ENCODE results near the gene DYNC2H1.

DYNC2H1 gene

DNA sequence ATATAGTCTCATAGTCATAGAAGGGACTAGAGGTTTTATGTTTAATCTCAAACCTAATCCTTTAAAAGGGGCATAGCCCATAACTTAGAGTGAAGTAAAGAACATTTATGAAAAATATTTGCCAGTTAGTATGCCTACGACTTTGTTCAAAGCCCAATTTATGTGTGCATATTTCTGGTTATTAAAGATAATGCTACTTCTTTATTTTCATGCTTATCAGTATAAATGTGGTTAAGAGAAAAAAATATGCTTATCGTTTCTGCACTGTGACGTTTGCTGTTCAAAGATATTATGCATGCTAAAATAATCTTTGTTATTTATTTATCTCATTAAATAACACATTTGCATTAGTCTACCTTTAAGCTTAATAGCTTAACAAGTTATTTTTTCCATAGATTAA is 343.9 kb downstream of the DYNC2H1 start:
- no peak for DNase-seq (ENCODE audit: low read depth in 3 of 3)

DNA sequence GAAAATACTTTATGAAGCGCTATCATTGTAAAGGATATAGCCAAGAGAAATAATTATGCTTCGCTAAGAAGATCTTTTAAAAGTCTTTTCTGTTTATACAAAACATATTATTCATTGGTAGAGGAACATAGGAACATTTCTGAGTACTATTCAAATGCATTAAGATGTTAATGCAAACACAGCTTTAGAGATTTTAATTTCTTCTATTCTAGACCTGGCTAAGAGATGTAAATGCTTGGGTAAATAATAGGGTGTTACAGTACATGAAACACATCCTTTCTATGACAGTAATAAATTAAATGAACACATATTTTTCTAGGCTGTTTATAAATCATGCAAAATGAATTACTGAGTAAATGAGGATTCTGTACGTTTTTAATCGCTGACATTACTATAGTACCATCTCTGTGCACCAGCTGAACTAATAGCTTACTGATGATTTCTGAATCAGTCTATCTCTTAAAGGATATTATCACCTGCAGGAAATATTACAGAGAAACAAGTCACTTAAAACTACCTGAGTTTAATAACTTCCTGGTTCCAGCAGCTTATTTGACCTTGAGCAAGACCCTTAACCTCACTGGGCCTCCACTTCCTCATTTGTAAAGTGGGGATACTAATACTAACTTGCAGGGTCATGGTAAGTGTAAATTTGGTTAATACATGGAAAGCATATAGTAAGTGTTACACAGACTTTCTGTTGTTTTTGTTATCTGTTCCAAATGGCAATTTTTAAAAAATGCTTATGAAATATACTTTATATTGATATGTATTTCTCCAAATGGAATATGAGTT is 344.9 kb downstream of the DYNC2H1 start:
- no peak for DNase-seq (ENCODE audit: low read depth in 3 of 3)

DNA sequence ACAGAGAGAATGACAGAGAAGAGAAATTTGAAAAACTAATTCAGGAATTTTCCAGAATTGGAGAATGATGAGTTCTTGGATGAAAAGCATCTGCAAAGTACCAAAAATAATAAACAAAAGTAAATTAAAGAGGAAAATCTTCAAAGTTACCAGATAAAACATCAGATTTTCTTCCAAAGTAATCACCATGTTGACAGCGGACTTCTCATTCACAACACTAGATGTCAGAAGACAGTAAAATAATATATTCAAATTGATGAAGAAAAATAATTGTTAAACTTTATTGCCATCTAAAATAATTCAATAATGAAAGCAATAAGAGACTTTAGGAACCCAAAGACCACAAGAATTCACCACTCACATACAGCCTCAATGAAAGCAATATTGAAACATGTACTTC is 355.2 kb downstream of the DYNC2H1 start:
- no peak for DNase-seq (ENCODE audit: low read depth in 3 of 3)

DNA sequence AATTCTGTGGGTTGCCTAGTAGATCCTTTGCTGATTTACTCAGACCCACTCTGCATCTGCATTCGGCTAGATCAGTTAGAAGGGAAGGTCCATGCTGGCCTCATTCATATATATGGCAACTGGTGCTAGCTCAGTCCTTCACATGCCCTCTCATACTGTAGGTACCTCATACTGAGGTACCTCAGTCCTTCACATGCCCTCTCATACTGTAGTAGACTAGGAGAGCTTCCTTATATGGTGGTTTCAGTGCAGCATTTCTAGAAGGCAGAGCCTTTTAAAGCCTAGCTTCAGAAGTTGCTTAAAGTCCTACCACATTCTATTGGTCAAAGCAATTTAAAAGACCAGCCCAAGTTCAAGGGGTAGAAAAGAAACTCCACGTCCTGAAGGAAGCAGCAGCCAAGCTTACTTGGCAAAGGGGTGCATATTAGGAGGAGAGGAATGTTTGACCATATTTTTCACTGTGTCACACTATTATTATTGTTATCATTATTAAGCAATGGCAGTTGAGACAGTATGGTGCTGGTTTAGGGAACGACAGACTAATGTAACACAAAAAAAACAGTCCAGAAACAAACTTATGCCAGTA is 356.4 kb downstream of the DYNC2H1 start:
- DNase-seq (ENCODE audit: low read depth in 3 of 3): no peak

DNA sequence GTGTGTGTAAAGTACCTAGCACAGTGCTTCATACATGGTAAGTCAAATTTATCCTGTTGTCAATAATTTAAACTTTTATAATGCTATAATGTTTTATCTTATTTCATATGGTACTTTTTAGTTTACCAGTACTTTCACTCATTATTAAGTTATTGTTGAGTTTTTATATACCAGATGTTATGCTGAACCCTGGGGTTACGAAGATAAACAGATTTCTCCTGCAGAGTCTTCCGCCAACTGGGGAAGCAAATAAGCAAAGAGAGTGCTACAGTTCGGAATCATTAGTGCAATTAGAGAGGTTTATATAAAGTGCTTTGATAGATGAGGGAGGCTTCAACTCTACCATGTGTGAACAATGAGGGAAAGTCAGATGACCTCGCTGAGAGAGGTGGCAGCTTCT is 362.3 kb downstream of the DYNC2H1 start:
- DNase-seq (ENCODE audit: low read depth in 3 of 3): no peak

DNA sequence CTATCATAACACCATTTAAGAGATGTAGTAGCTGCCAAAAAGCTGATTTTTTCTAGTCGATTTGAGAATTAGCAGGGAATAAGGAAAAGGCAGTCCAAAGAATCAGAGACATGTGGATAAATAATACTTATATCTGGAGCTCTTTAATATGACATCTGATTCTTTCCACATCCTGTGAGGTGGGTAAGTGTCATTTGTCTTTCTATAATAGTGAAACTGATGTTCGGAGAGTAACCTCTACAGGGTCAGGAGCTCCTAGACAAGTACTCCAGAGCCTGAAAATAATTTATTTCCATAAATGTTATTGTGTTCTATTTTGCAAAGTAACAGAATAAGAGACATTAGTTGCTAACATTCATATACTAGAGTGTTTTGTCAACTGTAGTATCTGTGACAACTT is 367.6 kb downstream of the DYNC2H1 start:
- DNase-seq (ENCODE audit: low read depth in 3 of 3): no peak

DNA sequence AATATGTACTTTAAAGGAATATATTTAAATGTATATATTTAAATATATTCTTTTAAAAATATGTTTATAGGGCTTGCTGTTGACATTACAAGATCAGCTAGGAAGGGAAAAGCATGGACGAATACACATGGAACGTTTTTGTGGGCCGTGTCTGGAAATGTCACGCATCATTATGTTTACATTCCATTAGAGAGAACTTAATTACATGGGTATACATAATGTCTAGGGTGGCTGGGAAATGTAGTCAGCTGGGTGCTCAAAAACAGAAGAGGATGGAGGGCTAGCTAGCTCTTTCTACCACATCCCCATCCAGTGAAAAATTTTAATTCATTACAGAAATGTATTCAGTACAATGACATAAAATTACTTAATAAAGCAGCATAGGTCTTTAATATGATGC is 371.2 kb downstream of the DYNC2H1 start:
- no peak for DNase-seq (ENCODE audit: low read depth in 3 of 3)

DNA sequence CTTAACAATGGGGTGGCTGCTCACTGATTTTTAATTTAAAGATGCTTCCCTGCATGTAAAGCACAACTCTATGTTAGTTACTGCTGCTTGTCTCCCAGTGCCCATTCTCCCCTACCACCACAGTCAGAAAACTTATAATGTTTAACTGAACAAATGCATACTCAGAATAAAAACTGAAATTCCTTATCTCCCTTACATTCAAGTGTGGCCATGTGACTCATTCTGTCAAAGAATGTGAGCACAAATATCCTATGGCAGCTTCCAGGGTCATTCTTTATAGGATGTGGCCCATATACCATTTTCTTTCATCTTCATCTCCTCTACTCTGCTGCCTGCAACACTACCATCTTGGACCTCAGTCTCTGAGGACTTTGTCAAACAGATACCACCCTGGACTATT is 374.8 kb downstream of the DYNC2H1 start:
- no peak for DNase-seq (ENCODE audit: low read depth in 3 of 3)

DNA sequence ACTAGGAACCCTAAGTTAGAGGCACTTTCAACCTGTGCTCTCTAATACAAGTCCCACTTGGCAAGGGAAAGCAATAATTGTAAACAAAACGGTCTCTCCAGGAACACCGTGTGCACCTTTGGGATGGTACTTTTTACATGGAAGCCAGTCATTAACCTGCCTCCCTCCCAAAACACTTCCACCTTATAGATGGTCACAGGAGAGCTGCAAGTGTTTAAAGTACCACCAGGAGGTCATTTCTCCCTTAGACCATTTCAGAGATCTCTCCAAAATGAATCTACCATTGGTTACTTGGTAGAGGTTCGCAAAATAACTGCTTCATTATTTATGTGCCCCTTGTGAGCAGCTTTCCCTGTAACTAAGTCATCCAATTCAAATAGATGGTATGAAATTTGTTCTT is 375.3 kb downstream of the DYNC2H1 start:
- no peak for DNase-seq (ENCODE audit: low read depth in 3 of 3)

DNA sequence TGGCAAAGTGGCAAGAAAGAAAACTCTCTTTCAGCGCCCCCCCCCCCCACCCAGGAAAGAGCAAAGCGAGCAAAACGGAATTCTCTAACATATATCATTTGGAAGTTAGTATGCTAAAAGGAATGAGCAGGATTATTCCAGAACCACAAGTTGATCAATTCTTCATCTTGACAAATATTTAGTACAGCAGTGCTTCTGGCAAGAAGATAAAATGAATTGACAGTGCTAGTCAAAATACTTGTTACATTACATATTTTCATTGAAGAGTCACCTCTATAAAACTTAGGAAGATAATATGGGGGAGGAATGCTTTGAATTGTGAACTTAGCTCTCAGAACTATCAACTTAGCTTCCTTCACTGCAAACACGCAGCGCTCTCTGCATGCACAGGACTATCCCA is 377.4 kb downstream of the DYNC2H1 start:
- DNase-seq (ENCODE audit: low read depth in 3 of 3): no peak

DNA sequence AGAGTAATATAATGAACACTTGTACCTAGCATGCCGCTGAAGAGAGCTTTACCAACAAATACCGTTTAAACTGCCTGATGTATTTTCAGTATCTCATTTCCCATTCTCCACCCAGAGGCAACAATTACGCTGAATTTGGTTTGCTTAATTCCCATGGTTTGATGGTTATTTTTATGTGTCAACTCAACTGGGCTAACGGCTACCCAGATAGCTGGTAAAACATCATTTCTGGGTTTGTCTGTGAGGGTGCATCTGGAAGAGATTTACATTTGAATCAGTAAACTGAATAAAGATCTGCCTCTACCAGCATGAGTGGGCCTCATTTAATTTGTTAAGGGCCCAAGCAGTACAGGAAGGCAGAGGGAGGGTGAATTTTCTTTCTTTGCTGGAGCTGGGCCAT is 377.9 kb downstream of the DYNC2H1 start:
- DNase-seq (ENCODE audit: low read depth in 3 of 3): no peak

DNA sequence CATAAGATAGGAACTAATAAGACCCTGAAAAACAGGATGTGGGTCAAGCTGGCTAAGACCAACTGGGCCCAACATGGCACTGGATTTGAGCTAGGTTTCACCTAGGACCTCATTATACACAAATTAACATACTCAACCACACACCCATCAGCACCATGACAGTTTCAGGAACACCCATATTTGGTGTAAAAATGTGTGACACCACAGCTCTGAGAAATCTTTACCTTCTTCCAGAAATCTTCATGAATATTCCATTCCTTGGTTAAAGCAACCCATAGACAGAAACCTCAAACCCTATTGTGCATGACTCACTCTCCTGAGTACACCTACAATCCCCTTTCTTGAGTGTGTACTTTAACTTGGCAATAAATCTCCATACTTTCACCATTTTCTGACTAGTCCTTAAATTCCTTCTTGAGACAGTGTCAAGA is 378.8 kb downstream of the DYNC2H1 start:
- DNase-seq (ENCODE audit: low read depth in 3 of 3): no peak

DNA sequence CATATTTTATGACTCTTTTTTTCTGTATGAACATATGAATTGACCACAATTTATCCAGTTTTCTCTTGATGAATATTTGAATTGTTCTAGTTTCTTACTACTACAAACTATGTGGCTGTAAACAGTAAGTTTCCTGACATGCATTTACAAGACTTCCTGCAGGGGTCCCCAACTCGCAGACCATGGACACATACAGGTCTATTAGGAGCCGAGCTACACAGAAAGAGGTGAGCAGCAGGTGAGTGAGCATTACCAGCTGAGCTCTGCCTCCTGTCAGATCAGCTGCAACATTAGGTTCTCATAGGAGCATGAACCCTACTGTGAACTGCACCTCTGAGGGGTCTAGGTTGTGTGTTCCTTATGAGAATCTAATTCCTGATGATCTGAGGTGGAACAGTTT is 379.4 kb downstream of the DYNC2H1 start:
- no peak for DNase-seq (ENCODE audit: low read depth in 3 of 3)

DNA sequence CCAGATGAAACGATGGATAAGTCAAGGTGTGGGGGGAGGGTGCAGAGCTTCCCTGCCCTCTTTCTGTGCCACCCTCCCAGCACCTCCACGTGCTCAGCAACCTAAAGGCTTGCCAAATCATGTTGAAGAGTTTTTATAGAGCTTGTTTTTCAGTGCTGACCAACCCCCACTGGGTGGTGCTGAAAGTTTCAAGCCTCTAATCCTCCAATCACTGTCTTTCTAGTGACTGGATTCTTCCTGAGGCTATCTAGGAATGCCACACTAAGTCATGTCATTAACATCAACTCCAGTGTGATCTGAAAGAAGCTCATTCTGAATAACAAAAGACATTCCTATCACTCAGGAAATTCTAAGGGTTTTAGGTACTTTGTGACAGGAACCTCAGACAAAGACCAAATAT is 382.6 kb downstream of the DYNC2H1 start:
- no peak for DNase-seq (ENCODE audit: low read depth in 3 of 3)

DNA sequence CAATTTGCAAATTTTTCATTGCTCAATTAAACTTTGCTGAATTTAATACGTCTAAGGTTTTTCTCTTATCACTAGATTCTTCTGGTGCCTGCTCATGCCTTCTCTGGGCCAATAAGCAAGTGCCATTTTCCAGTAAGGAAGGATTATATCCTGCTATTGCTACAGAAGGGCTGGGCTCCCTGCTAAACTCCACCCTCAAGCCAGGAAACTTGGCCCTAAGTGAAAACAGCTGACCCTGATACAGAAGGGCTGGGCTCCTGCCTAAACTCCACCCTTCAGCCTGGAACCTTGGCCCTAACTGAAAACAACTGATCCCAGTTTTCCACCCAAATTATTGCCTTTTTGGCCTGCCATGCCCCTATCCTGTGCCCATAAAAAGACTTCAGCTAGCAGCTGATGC is 385.3 kb downstream of the DYNC2H1 start:
- no peak for DNase-seq (ENCODE audit: low read depth in 3 of 3)

DNA sequence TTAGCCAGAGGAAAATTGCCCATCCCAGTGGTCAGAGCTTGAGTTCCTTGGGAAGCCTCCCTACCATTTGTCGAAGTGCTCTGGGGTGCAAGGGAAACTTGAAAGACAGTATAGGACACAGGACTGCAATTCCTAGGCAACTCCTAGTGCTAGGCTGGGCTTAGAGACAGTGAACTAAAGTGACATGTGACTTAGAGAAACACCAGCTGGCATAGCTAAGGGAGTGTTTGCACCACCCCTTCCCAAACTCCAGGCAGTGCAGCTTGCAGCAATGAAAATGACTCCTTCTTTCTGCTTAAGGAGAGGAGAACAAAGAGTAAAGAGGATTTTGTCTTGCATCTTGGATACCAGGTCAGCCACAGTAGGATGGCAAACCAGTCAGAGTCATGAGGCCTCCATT is 388.0 kb downstream of the DYNC2H1 start:
- no peak for DNase-seq (ENCODE audit: low read depth in 3 of 3)

DNA sequence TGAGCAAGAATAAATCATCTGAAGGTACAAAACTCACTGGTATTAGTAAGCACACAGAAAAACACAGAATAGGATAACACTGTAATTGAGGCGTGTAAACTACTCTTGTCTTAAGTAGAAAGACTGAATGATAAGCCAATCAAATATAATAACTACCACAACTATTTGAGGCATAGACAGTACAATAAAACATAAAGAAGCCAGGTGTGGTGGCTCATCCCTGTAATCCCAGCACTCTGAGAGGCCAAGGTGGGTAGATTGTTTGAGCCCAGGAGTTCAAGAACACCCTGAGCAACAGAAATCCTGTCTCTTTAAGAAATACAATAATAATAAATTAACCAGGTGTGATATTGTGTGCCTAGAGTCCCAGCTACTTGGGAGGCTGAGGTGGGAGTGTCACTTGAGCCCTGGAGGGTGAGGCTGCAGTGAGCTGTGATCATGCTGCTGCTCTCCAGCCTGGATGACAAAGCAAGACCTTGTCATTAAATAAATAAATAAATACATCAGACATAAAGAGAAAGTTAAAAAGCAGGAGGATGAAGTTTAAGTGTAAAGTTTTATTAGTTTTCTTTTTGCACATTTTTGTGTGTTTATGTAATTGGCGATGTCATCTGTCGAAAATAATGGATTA is 390.6 kb downstream of the DYNC2H1 start:
- DNase-seq (ENCODE audit: low read depth in 3 of 3): no peak

DNA sequence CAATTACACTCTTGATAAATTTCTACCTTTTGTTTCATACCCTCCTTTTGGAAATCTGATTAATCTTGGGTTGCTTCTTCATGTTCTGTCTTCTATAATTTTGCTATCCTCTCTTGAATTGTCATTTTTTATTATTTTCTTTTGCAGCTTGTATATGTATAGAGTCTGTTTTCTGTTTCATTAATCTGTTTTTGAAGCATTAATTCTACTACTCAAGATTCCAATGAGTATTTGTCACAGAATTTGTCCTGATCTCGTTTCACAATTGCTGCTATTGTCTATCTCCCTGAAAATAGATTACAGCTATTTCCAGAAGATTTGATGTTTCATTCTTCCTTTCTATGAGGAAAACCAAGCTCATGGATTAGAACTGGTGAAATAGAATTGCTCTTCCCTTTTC is 406.1 kb downstream of the DYNC2H1 start:
- DNase-seq (ENCODE audit: low read depth in 3 of 3): no peak

DNA sequence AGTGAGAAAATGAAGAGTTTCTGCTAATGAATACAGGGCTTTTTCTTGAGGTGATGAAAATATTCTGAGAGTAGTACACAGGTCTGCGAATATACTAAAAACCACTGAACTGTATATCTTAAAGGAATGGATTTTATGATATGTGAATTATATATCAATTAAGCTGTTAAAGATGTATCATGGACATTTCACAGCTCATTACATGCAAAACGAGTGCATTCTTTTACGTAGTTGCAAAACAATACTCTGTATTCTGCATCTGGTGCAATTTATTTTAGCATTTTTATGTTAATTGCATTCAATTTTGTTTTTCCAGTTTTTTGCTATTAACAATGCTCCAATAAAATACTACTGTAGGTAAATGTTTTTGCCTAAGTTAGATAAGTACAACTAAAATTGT is 411.6 kb downstream of the DYNC2H1 start:
- no peak for DNase-seq (ENCODE audit: low read depth in 3 of 3)

DNA sequence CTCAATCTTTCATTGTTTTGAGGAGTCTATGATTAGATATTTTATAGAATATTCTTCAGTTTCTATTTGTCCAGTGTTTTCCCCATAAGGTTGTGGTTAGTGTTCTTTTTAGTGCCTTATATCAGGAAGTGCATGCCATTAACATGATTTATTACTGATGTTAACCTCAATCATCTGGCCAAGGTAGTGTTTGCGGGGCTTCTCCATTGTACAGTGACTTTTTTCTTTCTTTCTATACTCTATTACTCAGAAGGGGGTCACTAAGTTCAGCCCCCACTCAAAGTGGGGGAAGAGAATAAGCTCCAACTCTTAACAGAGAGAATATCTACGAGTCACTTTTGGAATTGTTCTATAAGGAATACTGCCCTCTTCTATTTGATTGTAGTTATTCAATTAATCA is 415.8 kb downstream of the DYNC2H1 start:
- no peak for DNase-seq (ENCODE audit: low read depth in 3 of 3)

DNA sequence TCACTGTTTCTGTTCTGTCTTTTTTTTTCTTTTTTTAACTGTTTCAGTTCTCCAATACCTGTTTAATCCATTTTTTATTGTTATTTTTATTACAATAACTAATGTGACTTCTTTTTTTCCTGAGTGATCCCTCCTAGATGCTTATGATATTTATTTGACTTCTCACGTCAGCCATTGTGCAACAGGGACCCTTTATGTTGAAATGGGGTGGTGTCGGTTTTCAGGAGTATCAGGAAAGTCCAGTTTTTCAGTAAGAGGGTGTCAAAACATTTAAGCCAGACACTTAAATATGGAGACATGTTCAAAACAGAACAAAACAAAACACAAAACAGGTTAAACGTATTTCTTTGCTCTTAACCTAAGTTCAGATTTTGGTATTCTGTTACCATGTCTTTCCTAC is 418.8 kb downstream of the DYNC2H1 start:
- DNase-seq (ENCODE audit: low read depth in 3 of 3): no peak

DNA sequence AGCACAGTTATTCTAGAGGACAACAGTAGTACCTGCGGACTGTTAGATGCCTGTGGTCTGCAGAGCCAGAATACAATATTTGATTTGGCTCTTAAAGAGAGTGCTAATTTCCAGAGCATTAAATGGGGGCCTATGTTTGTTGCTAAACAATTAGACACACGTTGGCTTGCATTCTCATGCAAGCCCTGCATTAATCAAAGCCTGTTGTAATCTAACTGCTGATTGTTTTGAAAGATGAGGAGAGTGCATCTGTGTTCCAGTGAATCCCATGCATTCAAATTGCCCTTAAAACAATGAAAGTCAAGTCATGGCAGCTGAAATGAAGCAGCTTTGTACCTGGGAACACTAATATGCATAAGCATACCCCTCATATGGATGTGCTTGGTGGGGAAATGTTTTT is 419.4 kb downstream of the DYNC2H1 start:
- DNase-seq (ENCODE audit: low read depth in 3 of 3): no peak

DNA sequence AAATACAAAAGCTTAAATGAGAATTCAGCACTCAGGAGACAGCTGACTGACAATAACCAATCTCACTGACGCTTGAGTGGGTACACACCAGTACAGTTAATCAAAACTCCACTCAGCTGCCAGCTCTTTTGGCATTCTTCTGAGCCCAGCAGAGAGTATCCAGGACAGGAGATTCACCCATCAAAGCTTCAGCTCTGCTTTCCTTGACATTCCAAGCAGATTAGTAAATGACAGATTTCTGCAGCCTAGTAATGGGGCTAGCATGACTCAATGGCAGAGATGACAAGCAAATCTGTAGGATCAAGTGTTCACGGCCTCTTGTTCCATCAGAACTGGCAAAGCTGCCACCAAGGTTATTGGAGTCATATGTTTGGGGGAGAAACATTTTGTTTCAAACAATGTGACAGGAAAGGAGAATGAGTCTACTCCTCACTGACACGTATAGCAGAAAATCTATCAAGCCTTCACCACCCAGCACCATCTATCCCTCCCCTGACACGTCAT is 420.0 kb downstream of the DYNC2H1 start:
- no peak for DNase-seq (ENCODE audit: low read depth in 3 of 3)

All from stimulated activated CD4-positive, alpha-beta T cell treated with anti-CD3 and anti-CD28 coated beads, TNF-alpha, amount 100 ng/mL, for 24 hours (primary cell).